Panc1 (cell line): ENCODE measurements around the gene RNF144B.

ENCODE experiments used
- POLR2AphosphoS5 ChIP-seq: IDR thresholded peaks from 2 replicates; pipeline ENCODE4 v1.6.1; 2012; ENCODE audit warnings: mild to moderate bottlenecking, low read depth, low read length, moderate library complexity
- TF ChIP-seq, protein P1 (sequence below): fragments of 450-650 bp; IDR thresholded peaks from 2 replicates; pipeline ENCODE4 v1.5.1; 2017; ENCODE audit warnings: mild to moderate bottlenecking
- TF ChIP-seq, protein P2 (sequence below), 2 experiments: IDR thresholded peaks; 2 replicates each; pipeline ENCODE4 v1.6.1; 2011 to 2012; ENCODE audit warnings: low read depth in 2 of 2, control low read depth in 1 of 2, low read length in 1 of 2, mild to moderate bottlenecking in 1 of 2, moderate library complexity in 1 of 2; ENCODE audit not compliant: insufficient read depth in 1 of 2

DNA sequence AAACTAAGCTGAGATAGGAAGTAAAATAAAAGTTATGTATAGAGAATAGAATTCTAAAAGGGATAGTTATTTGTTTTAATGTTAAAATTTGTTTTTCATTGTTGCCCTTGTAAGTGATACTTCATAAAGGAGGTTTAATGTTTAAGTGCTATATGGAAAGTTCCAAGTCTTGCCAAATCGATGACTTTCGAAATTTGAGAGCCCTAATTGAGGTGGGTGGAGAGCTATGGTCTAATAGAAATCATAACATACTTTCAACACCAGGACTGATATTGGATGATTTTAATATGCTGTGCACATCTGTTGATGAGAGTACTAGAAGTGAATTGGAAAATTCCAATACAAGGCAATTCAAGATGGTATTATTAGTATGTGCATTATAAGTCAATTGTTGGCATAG, 64.6 kb downstream of the RNF144B start:
- TF ChIP-seq, protein P1, sequence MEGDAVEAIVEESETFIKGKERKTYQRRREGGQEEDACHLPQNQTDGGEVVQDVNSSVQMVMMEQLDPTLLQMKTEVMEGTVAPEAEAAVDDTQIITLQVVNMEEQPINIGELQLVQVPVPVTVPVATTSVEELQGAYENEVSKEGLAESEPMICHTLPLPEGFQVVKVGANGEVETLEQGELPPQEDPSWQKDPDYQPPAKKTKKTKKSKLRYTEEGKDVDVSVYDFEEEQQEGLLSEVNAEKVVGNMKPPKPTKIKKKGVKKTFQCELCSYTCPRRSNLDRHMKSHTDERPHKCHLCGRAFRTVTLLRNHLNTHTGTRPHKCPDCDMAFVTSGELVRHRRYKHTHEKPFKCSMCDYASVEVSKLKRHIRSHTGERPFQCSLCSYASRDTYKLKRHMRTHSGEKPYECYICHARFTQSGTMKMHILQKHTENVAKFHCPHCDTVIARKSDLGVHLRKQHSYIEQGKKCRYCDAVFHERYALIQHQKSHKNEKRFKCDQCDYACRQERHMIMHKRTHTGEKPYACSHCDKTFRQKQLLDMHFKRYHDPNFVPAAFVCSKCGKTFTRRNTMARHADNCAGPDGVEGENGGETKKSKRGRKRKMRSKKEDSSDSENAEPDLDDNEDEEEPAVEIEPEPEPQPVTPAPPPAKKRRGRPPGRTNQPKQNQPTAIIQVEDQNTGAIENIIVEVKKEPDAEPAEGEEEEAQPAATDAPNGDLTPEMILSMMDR: no peak
- TF ChIP-seq POLR2AphosphoS5: no peak
- TF ChIP-seq, protein P2, sequence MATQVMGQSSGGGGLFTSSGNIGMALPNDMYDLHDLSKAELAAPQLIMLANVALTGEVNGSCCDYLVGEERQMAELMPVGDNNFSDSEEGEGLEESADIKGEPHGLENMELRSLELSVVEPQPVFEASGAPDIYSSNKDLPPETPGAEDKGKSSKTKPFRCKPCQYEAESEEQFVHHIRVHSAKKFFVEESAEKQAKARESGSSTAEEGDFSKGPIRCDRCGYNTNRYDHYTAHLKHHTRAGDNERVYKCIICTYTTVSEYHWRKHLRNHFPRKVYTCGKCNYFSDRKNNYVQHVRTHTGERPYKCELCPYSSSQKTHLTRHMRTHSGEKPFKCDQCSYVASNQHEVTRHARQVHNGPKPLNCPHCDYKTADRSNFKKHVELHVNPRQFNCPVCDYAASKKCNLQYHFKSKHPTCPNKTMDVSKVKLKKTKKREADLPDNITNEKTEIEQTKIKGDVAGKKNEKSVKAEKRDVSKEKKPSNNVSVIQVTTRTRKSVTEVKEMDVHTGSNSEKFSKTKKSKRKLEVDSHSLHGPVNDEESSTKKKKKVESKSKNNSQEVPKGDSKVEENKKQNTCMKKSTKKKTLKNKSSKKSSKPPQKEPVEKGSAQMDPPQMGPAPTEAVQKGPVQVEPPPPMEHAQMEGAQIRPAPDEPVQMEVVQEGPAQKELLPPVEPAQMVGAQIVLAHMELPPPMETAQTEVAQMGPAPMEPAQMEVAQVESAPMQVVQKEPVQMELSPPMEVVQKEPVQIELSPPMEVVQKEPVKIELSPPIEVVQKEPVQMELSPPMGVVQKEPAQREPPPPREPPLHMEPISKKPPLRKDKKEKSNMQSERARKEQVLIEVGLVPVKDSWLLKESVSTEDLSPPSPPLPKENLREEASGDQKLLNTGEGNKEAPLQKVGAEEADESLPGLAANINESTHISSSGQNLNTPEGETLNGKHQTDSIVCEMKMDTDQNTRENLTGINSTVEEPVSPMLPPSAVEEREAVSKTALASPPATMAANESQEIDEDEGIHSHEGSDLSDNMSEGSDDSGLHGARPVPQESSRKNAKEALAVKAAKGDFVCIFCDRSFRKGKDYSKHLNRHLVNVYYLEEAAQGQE (IDR thresholded peaks at IDR 0.05; ENCODE audit: insufficient read depth in 1 of 2, low read depth in 2 of 2, low read length in 1 of 2): no peak
